Measurements from ENCODE around the gene SELENOV. TPM values are rescaled to one million over a fixed set of nuclear protein-coding genes. Genes with fewer than 3 reads are reported as not detected.

SELENOV gene
- total RNA-seq, 1 experiment from 2014 or later = 0.80 TPM

- in situ Hi-C loops (cut with HindIII; ENCODE audit: low pct_unique_long_range_greater_than_20kb, low sequenced_read_pairs) = no loop called here
- ATAC-seq = no peak
- Histone ChIP-seq H3K36me3 (ENCODE audit: control insufficient read depth, insufficient read depth, low read length) (no peaks in the 10 kb centered on the region), H3K4me1 (ENCODE audit: control insufficient read depth, insufficient read depth, low read length) (peaks cover 17% of the 10 kb centered on the region), H3K27ac (ENCODE audit: low read length) (no peak overlapping the region), H3K4me3 (ENCODE audit: low read depth in 2 of 2, low read length in 2 of 2) (no peak overlapping the region), H3K27me3 (ENCODE audit: control insufficient read depth, insufficient read depth, low read length) (peaks cover 25% of the 10 kb centered on the region), H3K9me3 (ENCODE audit: control insufficient read depth, insufficient read depth, low read depth, low read length) (no peaks in the 10 kb centered on the region)
- TF ChIP-seq SIN3A (IDR thresholded peaks at IDR 0.05; ENCODE audit: borderline replicate concordance, insufficient read depth, low read depth, low read length) (no peak), TCF7L2 (IDR thresholded peaks at IDR 0.05; ENCODE audit: low read depth, low read length) (no peak), CTCF (IDR thresholded peaks at IDR 0.05) (no peak), POLR2AphosphoS5 (IDR thresholded peaks at IDR 0.05; ENCODE audit: low read depth, low read length) (no peak), REST (IDR thresholded peaks at IDR 0.05; ENCODE audit: insufficient read depth in 1 of 2, low read depth in 2 of 2, low read length in 1 of 2) (no peak)
- POLR2A ChIA-PET = interaction anchor here (0.5 to 2.0 kb wide), 6 partner anchors 75 to 338 kb away, joined by 3 to 9 read pairs (median 4); partner anchors contain the start of gene RPS16
- intact Hi-C loops (cut with micrococcal nuclease; ENCODE audit: unreplicated experiment) = loop anchor here (5.0 kb wide), 1 partner anchor 287 kb away; no protein-coding TSS in a partner anchor
- DNase-seq (ENCODE audit: low read depth, low spot score) = no peak
- no TSS peak for BruUV-seq (replicated peaks)
- CTCF ChIA-PET = interaction anchor here (1.1 to 17.8 kb wide), 4 partner anchors 10 to 238 kb away, joined by 3 to 508 read pairs (median 53); no protein-coding TSS in a partner anchor
Observed at GRCh38 chr19:39554701-39555311, 39.9 kb downstream of the SELENOV start.

- H3K4me3 ChIP-seq (ENCODE audit: low read depth in 2 of 2, low read length in 2 of 2) = no peak overlapping the region
- ChIA-PET CTCF (interaction anchor here (0.6 to 17.8 kb wide), 2 partner anchors 119 to 376 kb away, joined by 3 to 508 read pairs; no protein-coding TSS in a partner anchor), POLR2A (interaction anchor here (1.5 kb wide), 1 partner anchor 120 kb away, joined by 6 read pairs; the partner anchor contains the start of gene RPS16)
- in situ Hi-C loops (cut with HindIII; ENCODE audit: low pct_unique_long_range_greater_than_20kb, low sequenced_read_pairs) (no loop called here), intact Hi-C loops (cut with micrococcal nuclease; ENCODE audit: unreplicated experiment) (no loop called here)
- no peaks in the 10 kb centered on the region for H3K36me3 ChIP-seq (ENCODE audit: control insufficient read depth, insufficient read depth, low read length)
- DNase-seq (ENCODE audit: low read depth, low spot score) (no peak), ATAC-seq (no peak)
- H3K27ac ChIP-seq (ENCODE audit: low read length) = no peak overlapping the region
- H3K4me1 ChIP-seq (ENCODE audit: control insufficient read depth, insufficient read depth, low read length) = peaks cover 17% of the 10 kb centered on the region
- no peak for TF ChIP-seq POLR2AphosphoS5 (IDR thresholded peaks at IDR 0.05; ENCODE audit: low read depth, low read length)
- TF ChIP-seq SIN3A (IDR thresholded peaks at IDR 0.05; ENCODE audit: borderline replicate concordance, insufficient read depth, low read depth, low read length) = no peak
- no peak for TF ChIP-seq TCF7L2 (IDR thresholded peaks at IDR 0.05; ENCODE audit: low read depth, low read length)
- TF ChIP-seq CTCF (IDR thresholded peaks at IDR 0.05) = no peak
- TF ChIP-seq REST (IDR thresholded peaks at IDR 0.05; ENCODE audit: insufficient read depth in 1 of 2, low read depth in 2 of 2, low read length in 1 of 2) = no peak
- no peaks in the 10 kb centered on the region for H3K9me3 ChIP-seq (ENCODE audit: control insufficient read depth, insufficient read depth, low read depth, low read length)
- H3K27me3 ChIP-seq (ENCODE audit: control insufficient read depth, insufficient read depth, low read length) = peaks cover 34% of the 10 kb centered on the region
- BruUV-seq (replicated peaks) = no TSS peak
Observed at GRCh38 chr19:39555883-39556282, 40.9 kb downstream of the SELENOV start.
